GM12878 (cell line): ENCODE measurements around the gene ABCA3. TPM values are rescaled to one million over a fixed set of nuclear protein-coding genes. Genes with fewer than 3 reads are reported as not detected.

ENCODE experiments used
- ATAC-seq: fragments of 200-7000 bp; cut with Tn5 transposase; 3 replicates; pipeline ENCODE4 v1.9.1; 2020; ENCODE audit warnings: mild to moderate bottlenecking, moderate library complexity
- BruUV-seq: library from RNA; stranded (reverse); fragments of 400-500 nt; replicated peaks from 2 replicates; lab custom pipeline; 2021; lab: Mats Ljungman, UMichigan
- CTCF ChIA-PET: fragments of 300-600 bp; sonication (Branson Sonifier 250); formaldehyde crosslinking; extraction: SDS; loops from one replicate; lab custom pipeline; 2021; ENCODE audit warnings: inconsistent platforms; lab: Yijun Ruan, JAX
- POLR2A ChIA-PET: fragments of 350-600 bp; formaldehyde crosslinking; extraction: SDS; loops from one replicate; lab custom pipeline; 2021; ENCODE audit warnings: inconsistent platforms; lab: Charles Lee
- RAD21 ChIA-PET: fragments of 300-600 bp; sonication (Branson Sonifier 250); formaldehyde crosslinking; loops from one replicate; lab custom pipeline; 2023; ENCODE audit warnings: antibody characterized with exemption; ENCODE audit not compliant: unreplicated experiment; lab: Charles Lee
- SMC1A ChIA-PET: fragments of 300-600 bp; sonication (Branson Sonifier 250); formaldehyde crosslinking; loops from one replicate; lab custom pipeline; 2023; ENCODE audit not compliant: unreplicated experiment, uncharacterized antibody; lab: Charles Lee
- DNase-seq: peaks from one replicate; pipeline ENCODE4 v3.0.0-alpha.2; 2011; ENCODE audit warnings: low read depth, low spot score
- FAIRE-seq: peaks from 3 replicates; lab custom pipeline; 2011; peaks lifted over from hg19 to GRCh38; lab: Jason Lieb, UNC
- H2AFZ ChIP-seq: 2 replicates; pipeline ENCODE4 v1.6.0; 2011; ENCODE audit warnings: low read depth, low read length, control low read depth; ENCODE audit not compliant: control insufficient read depth
- H3K27ac ChIP-seq: 2 replicates; pipeline ENCODE4 v1.5.1; 2011; ENCODE audit warnings: control low read depth; ENCODE audit not compliant: control insufficient read depth, insufficient read depth
- H3K27me3 ChIP-seq, 2 experiments: replicated peaks in 1 of 2; 2 replicates each; pipeline versions ENCODE4 v1.6.0 to v1.6.1; 2011; ENCODE audit warnings: low read length in 1 of 2; ENCODE audit not compliant: control insufficient read depth in 2 of 2, insufficient read depth in 2 of 2
- H3K36me3 ChIP-seq, 2 experiments: 2 replicates each; pipeline ENCODE4 v1.5.1; 2011; ENCODE audit warnings: low read length in 1 of 2; ENCODE audit not compliant: control insufficient read depth in 2 of 2, insufficient read depth in 2 of 2
- H3K4me1 ChIP-seq: 2 replicates; pipeline ENCODE4 v1.6.1; 2011; ENCODE audit warnings: mild to moderate bottlenecking, low read length, moderate library complexity, mixed read lengths; ENCODE audit not compliant: control insufficient read depth, insufficient read depth
- H3K4me2 ChIP-seq: 2 replicates; pipeline ENCODE4 v1.6.0; 2011; ENCODE audit warnings: control low read depth; ENCODE audit not compliant: control insufficient read depth, insufficient read depth
- H3K4me3 ChIP-seq: fragments of 200-600 bp; sonication (generic); 2 replicates; pipeline ENCODE4 v1.5.1; 2016
- H3K79me2 ChIP-seq: 2 replicates; pipeline ENCODE4 v1.6.0; 2011; ENCODE audit warnings: low read length; ENCODE audit not compliant: control insufficient read depth, insufficient read depth
- H3K9ac ChIP-seq: 2 replicates; pipeline ENCODE4 v1.8.0; 2011; ENCODE audit warnings: low read length, control low read depth, mixed read lengths; ENCODE audit not compliant: control insufficient read depth, insufficient read depth
- H3K9me3 ChIP-seq: replicated peaks from 3 replicates; pipeline ENCODE4 v1.5.1; 2011; ENCODE audit warnings: mild to moderate bottlenecking, low read length; ENCODE audit not compliant: control insufficient read depth, insufficient read depth
- H4K20me1 ChIP-seq: 2 replicates; pipeline ENCODE4 v1.6.0; 2011; ENCODE audit not compliant: control insufficient read depth, insufficient read depth
- EED ChIP-seq: sonication (generic); IDR thresholded peaks from 2 replicates; pipeline ENCODE4 v1.6.1; 2016; ENCODE audit warnings: antibody characterized with exemption, low read depth
- HDGF ChIP-seq: fragments of 450-650 bp; IDR thresholded peaks from 2 replicates; pipeline ENCODE4 v1.6.1; 2016; ENCODE audit warnings: antibody characterized with exemption
- PAX5 ChIP-seq: IDR thresholded peaks from 2 replicates; pipeline ENCODE4 v1.6.1; 2011; ENCODE audit warnings: low read depth, low read length, borderline replicate concordance
- PML ChIP-seq: IDR thresholded peaks from 2 replicates; pipeline ENCODE4 v1.6.1; 2012; ENCODE audit warnings: low read length, inconsistent platforms
- TBL1XR1 ChIP-seq: IDR thresholded peaks from 2 replicates; pipeline ENCODE4 v1.6.1; 2012; ENCODE audit warnings: low read depth, low read length, improper control_type of control experiment
- TCF3 ChIP-seq: IDR thresholded peaks from 2 replicates; pipeline ENCODE4 v1.6.1; 2012; ENCODE audit warnings: low read depth, mild to moderate bottlenecking, low read length, borderline replicate concordance; ENCODE audit not compliant: insufficient read depth
- WGBS: methylation state at CpG from one replicate; pipeline ENCODE4 v1.1.6; 2016; ENCODE audit warnings: low lambda C conversion rate; ENCODE audit not compliant: insufficient replicate concordance, insufficient coverage; ENCODE audit errors: missing lambda C conversion rate; 5-methylcytosine and 5-hydroxymethylcytosine counted together
- in situ Hi-C: fragments of 300-500 bp; cut with MboI; formaldehyde crosslinking; loops from 9 replicates; pipeline ENCODE4 v1.14.3; 2018; ENCODE audit warnings: mixed read lengths
- intact Hi-C: fragments of 100-400 bp; cut with micrococcal nuclease; formaldehyde crosslinking; loops from one replicate; pipeline ENCODE4 v1.14.2; 2022; ENCODE audit not compliant: unreplicated experiment
- polyA plus RNA-seq, 11 experiments: library from polyadenylated mRNA; depleted of rRNA in 4 of 11; unstranded in 6 of 11; stranded (reverse) in 5 of 11; fragments of >200 nt; fragmentation: Nextera tagmentation in 4 of 11; fragmentation: Illumina TruSeq in 1 of 11; extraction: Ambion mirVana in 4 of 11; extraction: Trizol in 1 of 11; gene quantifications; 1 replicate in 1 of 11; 2 replicates in 10 of 11; pipeline versions ENCODE4 v1.2.1 to v1.2.3, GENCODE V29; 2011 to 2016; ENCODE audit warnings: inconsistent platforms in 2 of 11, missing spikeins in 2 of 11, low read depth in 1 of 11
- total RNA-seq, 4 experiments: library from RNA; depleted of rRNA in 3 of 4; stranded (reverse); fragments of >200 nt in 3 of 4; fragmentation: Illumina TruSeq in 1 of 4; extraction: Trizol in 1 of 4; gene quantifications; 2 replicates each; pipeline versions ENCODE4 v1.2.1 to v1.2.3, GENCODE V29; 2013 to 2021
- TF ChIP-seq, protein P1 (sequence below): fragments of 450-650 bp; IDR thresholded peaks from 2 replicates; pipeline ENCODE4 v1.6.1; 2016; ENCODE audit warnings: mild to moderate bottlenecking, moderate library complexity, borderline replicate concordance

The ABCA3 gene
- total and polyA plus RNA-seq, 10 of the 15 experiments (the other 5 are each of a cell fraction or from before 2014, with no cell fraction given), result 0.71 to 17.6 (median 6.7) TPM

- no peak overlapping the region for H3K4me3 ChIP-seq
- SMC1A ChIA-PET, result no interaction called here
- in situ Hi-C loops, result no loop called here
- no peak overlapping the region for H2AFZ ChIP-seq
- TF ChIP-seq EED (no peak), HDGF (no peak), PAX5 (no peak), TCF3 (no peak), PML (no peak), TBL1XR1 (no peak)
- TF ChIP-seq, protein P1, sequence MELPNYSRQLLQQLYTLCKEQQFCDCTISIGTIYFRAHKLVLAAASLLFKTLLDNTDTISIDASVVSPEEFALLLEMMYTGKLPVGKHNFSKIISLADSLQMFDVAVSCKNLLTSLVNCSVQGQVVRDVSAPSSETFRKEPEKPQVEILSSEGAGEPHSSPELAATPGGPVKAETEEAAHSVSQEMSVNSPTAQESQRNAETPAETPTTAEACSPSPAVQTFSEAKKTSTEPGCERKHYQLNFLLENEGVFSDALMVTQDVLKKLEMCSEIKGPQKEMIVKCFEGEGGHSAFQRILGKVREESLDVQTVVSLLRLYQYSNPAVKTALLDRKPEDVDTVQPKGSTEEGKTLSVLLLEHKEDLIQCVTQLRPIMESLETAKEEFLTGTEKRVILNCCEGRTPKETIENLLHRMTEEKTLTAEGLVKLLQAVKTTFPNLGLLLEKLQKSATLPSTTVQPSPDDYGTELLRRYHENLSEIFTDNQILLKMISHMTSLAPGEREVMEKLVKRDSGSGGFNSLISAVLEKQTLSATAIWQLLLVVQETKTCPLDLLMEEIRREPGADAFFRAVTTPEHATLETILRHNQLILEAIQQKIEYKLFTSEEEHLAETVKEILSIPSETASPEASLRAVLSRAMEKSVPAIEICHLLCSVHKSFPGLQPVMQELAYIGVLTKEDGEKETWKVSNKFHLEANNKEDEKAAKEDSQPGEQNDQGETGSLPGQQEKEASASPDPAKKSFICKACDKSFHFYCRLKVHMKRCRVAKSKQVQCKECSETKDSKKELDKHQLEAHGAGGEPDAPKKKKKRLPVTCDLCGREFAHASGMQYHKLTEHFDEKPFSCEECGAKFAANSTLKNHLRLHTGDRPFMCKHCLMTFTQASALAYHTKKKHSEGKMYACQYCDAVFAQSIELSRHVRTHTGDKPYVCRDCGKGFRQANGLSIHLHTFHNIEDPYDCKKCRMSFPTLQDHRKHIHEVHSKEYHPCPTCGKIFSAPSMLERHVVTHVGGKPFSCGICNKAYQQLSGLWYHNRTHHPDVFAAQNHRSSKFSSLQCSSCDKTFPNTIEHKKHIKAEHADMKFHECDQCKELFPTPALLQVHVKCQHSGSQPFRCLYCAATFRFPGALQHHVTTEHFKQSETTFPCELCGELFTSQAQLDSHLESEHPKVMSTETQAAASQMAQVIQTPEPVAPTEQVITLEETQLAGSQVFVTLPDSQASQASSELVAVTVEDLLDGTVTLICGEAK, result no peak
- TF ChIP-seq, all 136 proteins: peak for 0
- WGBS, result 68% methylated on average over 3 of the region's 3 CpGs
- FAIRE-seq (no peak), ATAC-seq (no peak), DNase-seq (no peak)
- H3K27ac ChIP-seq, result no peak overlapping the region
- BruUV-seq, result no TSS peak
- H4K20me1 ChIP-seq, result no peaks in the 10 kb centered on the region
- intact Hi-C loops, result no loop called here
- POLR2A ChIA-PET, result no interaction called here
- RAD21 ChIA-PET, result interaction anchor here (1.2 kb wide), 1 partner anchor 8 kb away, joined by 3 read pairs; no protein-coding TSS in a partner anchor
- peaks cover 3% of the 10 kb centered on the region; the same call in 2 of the 3 replicates for H3K9me3 ChIP-seq
- no peak overlapping the region for H3K4me2 ChIP-seq
- no peaks in the 10 kb centered on the region for H3K36me3 ChIP-seq
- no peaks in the 10 kb centered on the region for H3K79me2 ChIP-seq
- H3K9ac ChIP-seq, result no peak overlapping the region
- H3K27me3 ChIP-seq, result 0 out of 4 replicates have a peak, but pooled peaks cover 0 to 2% of the 10 kb centered on the region in 2 experiments
- no peaks in the 10 kb centered on the region for H3K4me1 ChIP-seq
- CTCF ChIA-PET, result no interaction called here
Measured at GRCh38 chr16:2358811-2359210, 18.3 kb upstream of the ABCA3 start.
